ENCODE data around the gene REM2.

DNA sequence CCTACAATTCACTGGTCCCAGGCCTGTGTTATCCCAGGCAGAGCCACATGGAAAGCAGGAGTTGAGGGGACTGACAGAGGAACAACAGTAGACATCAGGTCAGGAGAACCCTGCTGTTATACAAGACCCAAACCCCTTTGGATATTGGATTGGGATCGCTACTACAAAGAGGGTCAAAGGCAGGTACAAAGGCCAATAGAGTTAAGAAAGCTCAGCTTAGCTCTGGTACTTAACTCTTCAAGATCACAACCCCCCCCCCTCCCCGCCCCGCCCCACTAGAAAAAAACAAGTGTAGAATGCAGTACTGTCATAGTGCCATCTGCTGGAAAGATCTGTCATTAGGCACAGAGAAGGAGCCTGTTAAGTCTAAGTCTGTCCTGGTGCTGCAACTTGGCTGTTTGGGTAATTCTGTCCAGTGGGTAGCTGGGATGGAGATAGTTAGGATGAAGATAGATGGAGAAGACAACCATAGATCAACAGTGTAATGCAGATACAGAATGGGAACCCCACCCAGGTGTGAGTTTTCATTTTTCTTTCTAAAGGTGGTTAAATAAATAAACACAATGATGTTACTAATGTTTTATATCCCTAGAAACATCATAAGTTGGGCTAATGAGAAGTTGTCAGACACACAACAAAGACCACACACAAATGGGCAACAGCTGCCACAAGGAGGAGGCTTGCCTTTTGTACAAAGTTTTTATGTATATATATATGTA lies 17.2 kb downstream of the REM2 start:
- TF ChIP-seq CTCF (conservative IDR thresholded peaks at IDR 0.05; ENCODE audit: low read depth, low read length) (peak; percentile 74), RCOR1 (IDR thresholded peaks at IDR 0.05; ENCODE audit: insufficient replicate concordance, low read length) (no peak), MAFK (IDR thresholded peaks at IDR 0.05; ENCODE audit: low read depth, low read length) (no peak), POLR2A (IDR thresholded peaks at IDR 0.05; ENCODE audit: low read depth, low read length) (no peak), FOS (IDR thresholded peaks at IDR 0.05; ENCODE audit: low read depth, low read length) (no peak), NFE2L2 (IDR thresholded peaks at IDR 0.05; ENCODE audit: low read depth, low read length) (no peak), CEBPB (IDR thresholded peaks at IDR 0.05; ENCODE audit: low read depth, low read length) (no peak), SMC3 (IDR thresholded peaks at IDR 0.05; ENCODE audit: low read depth, low read length) (peak; percentile 71), USF2 (IDR thresholded peaks at IDR 0.05; ENCODE audit: low read depth, low read length) (no peak), MAZ (IDR thresholded peaks at IDR 0.05; ENCODE audit: borderline replicate concordance, low read depth, low read length) (peak; percentile 71; the same call in 1 of the 2 replicates), ELK1 (IDR thresholded peaks at IDR 0.05; ENCODE audit: borderline replicate concordance, low read depth, low read length) (no peak)
